GM12878 (cell line): ENCODE measurements around the gene MAMLD1. TPM values are rescaled to one million over a fixed set of nuclear protein-coding genes. Genes with fewer than 3 reads are reported as not detected.

ENCODE experiments used
- ATAC-seq: fragments of 200-7000 bp; cut with Tn5 transposase; 3 replicates; pipeline ENCODE4 v1.9.1; 2020; ENCODE audit warnings: mild to moderate bottlenecking, moderate library complexity
- BruUV-seq: library from RNA; stranded (reverse); fragments of 400-500 nt; replicated peaks from 2 replicates; lab custom pipeline; 2021; lab: Mats Ljungman, UMichigan
- CTCF ChIA-PET: fragments of 300-600 bp; sonication (Branson Sonifier 250); formaldehyde crosslinking; extraction: SDS; loops from one replicate; lab custom pipeline; 2021; ENCODE audit warnings: inconsistent platforms; lab: Yijun Ruan, JAX
- POLR2A ChIA-PET: fragments of 350-600 bp; formaldehyde crosslinking; extraction: SDS; loops from one replicate; lab custom pipeline; 2021; ENCODE audit warnings: inconsistent platforms; lab: Charles Lee
- RAD21 ChIA-PET: fragments of 300-600 bp; sonication (Branson Sonifier 250); formaldehyde crosslinking; loops from one replicate; lab custom pipeline; 2023; ENCODE audit warnings: antibody characterized with exemption; ENCODE audit not compliant: unreplicated experiment; lab: Charles Lee
- SMC1A ChIA-PET: fragments of 300-600 bp; sonication (Branson Sonifier 250); formaldehyde crosslinking; loops from one replicate; lab custom pipeline; 2023; ENCODE audit not compliant: unreplicated experiment, uncharacterized antibody; lab: Charles Lee
- DNase-seq: peaks from one replicate; pipeline ENCODE4 v3.0.0-alpha.2; 2011; ENCODE audit warnings: low read depth, low spot score
- FAIRE-seq: peaks from 3 replicates; lab custom pipeline; 2011; peaks lifted over from hg19 to GRCh38; lab: Jason Lieb, UNC
- H2AFZ ChIP-seq: 2 replicates; pipeline ENCODE4 v1.6.0; 2011; ENCODE audit warnings: low read depth, low read length, control low read depth; ENCODE audit not compliant: control insufficient read depth
- H3K27ac ChIP-seq: 2 replicates; pipeline ENCODE4 v1.5.1; 2011; ENCODE audit warnings: control low read depth; ENCODE audit not compliant: control insufficient read depth, insufficient read depth
- H3K27me3 ChIP-seq, 2 experiments: replicated peaks in 1 of 2; 2 replicates each; pipeline versions ENCODE4 v1.6.0 to v1.6.1; 2011; ENCODE audit warnings: low read length in 1 of 2; ENCODE audit not compliant: control insufficient read depth in 2 of 2, insufficient read depth in 2 of 2
- H3K36me3 ChIP-seq, 2 experiments: 2 replicates each; pipeline ENCODE4 v1.5.1; 2011; ENCODE audit warnings: low read length in 1 of 2; ENCODE audit not compliant: control insufficient read depth in 2 of 2, insufficient read depth in 2 of 2
- H3K4me1 ChIP-seq: 2 replicates; pipeline ENCODE4 v1.6.1; 2011; ENCODE audit warnings: mild to moderate bottlenecking, low read length, moderate library complexity, mixed read lengths; ENCODE audit not compliant: control insufficient read depth, insufficient read depth
- H3K4me2 ChIP-seq: 2 replicates; pipeline ENCODE4 v1.6.0; 2011; ENCODE audit warnings: control low read depth; ENCODE audit not compliant: control insufficient read depth, insufficient read depth
- H3K4me3 ChIP-seq: fragments of 200-600 bp; sonication (generic); 2 replicates; pipeline ENCODE4 v1.5.1; 2016
- H3K79me2 ChIP-seq: 2 replicates; pipeline ENCODE4 v1.6.0; 2011; ENCODE audit warnings: low read length; ENCODE audit not compliant: control insufficient read depth, insufficient read depth
- H3K9ac ChIP-seq: 2 replicates; pipeline ENCODE4 v1.8.0; 2011; ENCODE audit warnings: low read length, control low read depth, mixed read lengths; ENCODE audit not compliant: control insufficient read depth, insufficient read depth
- H3K9me3 ChIP-seq: replicated peaks from 3 replicates; pipeline ENCODE4 v1.5.1; 2011; ENCODE audit warnings: mild to moderate bottlenecking, low read length; ENCODE audit not compliant: control insufficient read depth, insufficient read depth
- H4K20me1 ChIP-seq: 2 replicates; pipeline ENCODE4 v1.6.0; 2011; ENCODE audit not compliant: control insufficient read depth, insufficient read depth
- SREBF1 ChIP-seq: IDR thresholded peaks from 2 replicates; pipeline ENCODE4 v1.6.1; 2012; ENCODE audit warnings: mild to moderate bottlenecking, low read length
- WGBS: methylation state at CpG from one replicate; pipeline ENCODE4 v1.1.6; 2016; ENCODE audit warnings: low lambda C conversion rate; ENCODE audit not compliant: insufficient replicate concordance, insufficient coverage; ENCODE audit errors: missing lambda C conversion rate; 5-methylcytosine and 5-hydroxymethylcytosine counted together
- in situ Hi-C: fragments of 300-500 bp; cut with MboI; formaldehyde crosslinking; loops from 9 replicates; pipeline ENCODE4 v1.14.3; 2018; ENCODE audit warnings: mixed read lengths
- intact Hi-C: fragments of 100-400 bp; cut with micrococcal nuclease; formaldehyde crosslinking; loops from one replicate; pipeline ENCODE4 v1.14.2; 2022; ENCODE audit not compliant: unreplicated experiment
- polyA plus RNA-seq, 11 experiments: library from polyadenylated mRNA; depleted of rRNA in 4 of 11; unstranded in 6 of 11; stranded (reverse) in 5 of 11; fragments of >200 nt; fragmentation: Nextera tagmentation in 4 of 11; fragmentation: Illumina TruSeq in 1 of 11; extraction: Ambion mirVana in 4 of 11; extraction: Trizol in 1 of 11; gene quantifications; 1 replicate in 1 of 11; 2 replicates in 10 of 11; pipeline versions ENCODE4 v1.2.1 to v1.2.3, GENCODE V29; 2011 to 2016; ENCODE audit warnings: inconsistent platforms in 2 of 11, missing spikeins in 2 of 11, low read depth in 1 of 11
- total RNA-seq, 4 experiments: library from RNA; depleted of rRNA in 3 of 4; stranded (reverse); fragments of >200 nt in 3 of 4; fragmentation: Illumina TruSeq in 1 of 4; extraction: Trizol in 1 of 4; gene quantifications; 2 replicates each; pipeline versions ENCODE4 v1.2.1 to v1.2.3, GENCODE V29; 2013 to 2021
- TF ChIP-seq, protein P1 (sequence below): fragments of 150-350 bp; IDR thresholded peaks from 2 replicates; pipeline ENCODE4 v1.6.1; 2016; ENCODE audit warnings: low read depth, low read length
- TF ChIP-seq, protein P2 (sequence below): IDR thresholded peaks from 2 replicates; pipeline ENCODE4 v1.6.1; 2011; ENCODE audit warnings: low read depth, mild to moderate bottlenecking, low read length, moderate library complexity, borderline replicate concordance; ENCODE audit errors: extremely low read depth
- TF ChIP-seq, protein P3 (sequence below): fragments of 450-650 bp; IDR thresholded peaks from 2 replicates; pipeline ENCODE4 v1.6.1; 2016; ENCODE audit warnings: mild to moderate bottlenecking, moderate library complexity, borderline replicate concordance

MAMLD1 gene
- total and polyA plus RNA-seq, 10 of the 15 experiments (the other 5 are each of a cell fraction or from before 2014, with no cell fraction given) = 0.03 to 0.05 TPM; not detected in 8

DNA sequence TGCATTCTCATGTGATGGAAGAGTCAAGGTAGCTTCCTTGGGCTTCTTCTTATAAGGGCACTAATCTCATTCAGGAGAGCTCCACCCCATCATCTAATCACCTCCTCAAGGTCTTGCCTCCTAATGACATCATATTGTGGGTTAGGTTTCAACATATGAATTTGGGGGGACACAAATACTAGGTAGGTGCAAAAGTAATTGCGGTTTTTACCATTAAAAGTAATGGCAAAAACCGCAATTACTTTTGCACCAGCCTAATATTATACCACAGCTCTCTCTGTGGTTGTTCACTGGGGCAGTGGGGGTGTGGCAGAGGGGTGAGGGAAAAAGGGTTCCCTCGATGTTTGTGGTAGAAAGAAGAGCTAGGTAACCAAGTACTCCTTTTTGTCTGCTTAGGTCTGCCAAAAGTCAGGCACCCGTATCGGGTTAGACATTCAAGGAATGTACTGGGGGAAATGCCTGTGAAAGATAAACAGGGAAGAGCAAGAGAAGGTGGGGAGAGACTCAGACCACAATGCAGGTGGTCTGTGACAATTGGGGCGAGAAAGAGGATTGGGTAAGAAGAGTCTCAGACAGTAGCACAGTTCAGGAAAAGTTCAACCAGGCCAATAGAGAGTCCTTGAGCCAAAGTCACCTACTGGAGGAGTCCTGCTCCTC lies 126.4 kb downstream of the MAMLD1 start:
- Histone ChIP-seq H3K9me3 (no peaks in the 10 kb centered on the region), H3K4me1 (no peaks in the 10 kb centered on the region), H4K20me1 (no peaks in the 10 kb centered on the region), H3K27ac (no peak overlapping the region), H3K27me3 (no peaks in the 10 kb centered on the region; a peak in 1 of 4 replicates), H2AFZ (no peak overlapping the region), H3K79me2 (no peaks in the 10 kb centered on the region), H3K9ac (no peak overlapping the region), H3K4me3 (no peak overlapping the region), H3K36me3 (no peaks in the 10 kb centered on the region), H3K4me2 (no peak overlapping the region)
- in situ Hi-C loops (loop anchor here (25.0 kb wide), 1 partner anchor 527 kb away; no protein-coding TSS in a partner anchor), intact Hi-C loops (no loop called here)
- SMC1A ChIA-PET = no interaction called here
- FAIRE-seq (no peak), ATAC-seq (no peak), DNase-seq (no peak)
- TF ChIP-seq, protein P1, sequence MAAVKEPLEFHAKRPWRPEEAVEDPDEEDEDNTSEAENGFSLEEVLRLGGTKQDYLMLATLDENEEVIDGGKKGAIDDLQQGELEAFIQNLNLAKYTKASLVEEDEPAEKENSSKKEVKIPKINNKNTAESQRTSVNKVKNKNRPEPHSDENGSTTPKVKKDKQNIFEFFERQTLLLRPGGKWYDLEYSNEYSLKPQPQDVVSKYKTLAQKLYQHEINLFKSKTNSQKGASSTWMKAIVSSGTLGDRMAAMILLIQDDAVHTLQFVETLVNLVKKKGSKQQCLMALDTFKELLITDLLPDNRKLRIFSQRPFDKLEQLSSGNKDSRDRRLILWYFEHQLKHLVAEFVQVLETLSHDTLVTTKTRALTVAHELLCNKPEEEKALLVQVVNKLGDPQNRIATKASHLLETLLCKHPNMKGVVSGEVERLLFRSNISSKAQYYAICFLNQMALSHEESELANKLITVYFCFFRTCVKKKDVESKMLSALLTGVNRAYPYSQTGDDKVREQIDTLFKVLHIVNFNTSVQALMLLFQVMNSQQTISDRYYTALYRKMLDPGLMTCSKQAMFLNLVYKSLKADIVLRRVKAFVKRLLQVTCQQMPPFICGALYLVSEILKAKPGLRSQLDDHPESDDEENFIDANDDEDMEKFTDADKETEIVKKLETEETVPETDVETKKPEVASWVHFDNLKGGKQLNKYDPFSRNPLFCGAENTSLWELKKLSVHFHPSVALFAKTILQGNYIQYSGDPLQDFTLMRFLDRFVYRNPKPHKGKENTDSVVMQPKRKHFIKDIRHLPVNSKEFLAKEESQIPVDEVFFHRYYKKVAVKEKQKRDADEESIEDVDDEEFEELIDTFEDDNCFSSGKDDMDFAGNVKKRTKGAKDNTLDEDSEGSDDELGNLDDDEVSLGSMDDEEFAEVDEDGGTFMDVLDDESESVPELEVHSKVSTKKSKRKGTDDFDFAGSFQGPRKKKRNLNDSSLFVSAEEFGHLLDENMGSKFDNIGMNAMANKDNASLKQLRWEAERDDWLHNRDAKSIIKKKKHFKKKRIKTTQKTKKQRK = no peak
- TF ChIP-seq, protein P2, sequence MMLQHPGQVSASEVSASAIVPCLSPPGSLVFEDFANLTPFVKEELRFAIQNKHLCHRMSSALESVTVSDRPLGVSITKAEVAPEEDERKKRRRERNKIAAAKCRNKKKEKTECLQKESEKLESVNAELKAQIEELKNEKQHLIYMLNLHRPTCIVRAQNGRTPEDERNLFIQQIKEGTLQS = no peak
- TF ChIP-seq, protein P3, sequence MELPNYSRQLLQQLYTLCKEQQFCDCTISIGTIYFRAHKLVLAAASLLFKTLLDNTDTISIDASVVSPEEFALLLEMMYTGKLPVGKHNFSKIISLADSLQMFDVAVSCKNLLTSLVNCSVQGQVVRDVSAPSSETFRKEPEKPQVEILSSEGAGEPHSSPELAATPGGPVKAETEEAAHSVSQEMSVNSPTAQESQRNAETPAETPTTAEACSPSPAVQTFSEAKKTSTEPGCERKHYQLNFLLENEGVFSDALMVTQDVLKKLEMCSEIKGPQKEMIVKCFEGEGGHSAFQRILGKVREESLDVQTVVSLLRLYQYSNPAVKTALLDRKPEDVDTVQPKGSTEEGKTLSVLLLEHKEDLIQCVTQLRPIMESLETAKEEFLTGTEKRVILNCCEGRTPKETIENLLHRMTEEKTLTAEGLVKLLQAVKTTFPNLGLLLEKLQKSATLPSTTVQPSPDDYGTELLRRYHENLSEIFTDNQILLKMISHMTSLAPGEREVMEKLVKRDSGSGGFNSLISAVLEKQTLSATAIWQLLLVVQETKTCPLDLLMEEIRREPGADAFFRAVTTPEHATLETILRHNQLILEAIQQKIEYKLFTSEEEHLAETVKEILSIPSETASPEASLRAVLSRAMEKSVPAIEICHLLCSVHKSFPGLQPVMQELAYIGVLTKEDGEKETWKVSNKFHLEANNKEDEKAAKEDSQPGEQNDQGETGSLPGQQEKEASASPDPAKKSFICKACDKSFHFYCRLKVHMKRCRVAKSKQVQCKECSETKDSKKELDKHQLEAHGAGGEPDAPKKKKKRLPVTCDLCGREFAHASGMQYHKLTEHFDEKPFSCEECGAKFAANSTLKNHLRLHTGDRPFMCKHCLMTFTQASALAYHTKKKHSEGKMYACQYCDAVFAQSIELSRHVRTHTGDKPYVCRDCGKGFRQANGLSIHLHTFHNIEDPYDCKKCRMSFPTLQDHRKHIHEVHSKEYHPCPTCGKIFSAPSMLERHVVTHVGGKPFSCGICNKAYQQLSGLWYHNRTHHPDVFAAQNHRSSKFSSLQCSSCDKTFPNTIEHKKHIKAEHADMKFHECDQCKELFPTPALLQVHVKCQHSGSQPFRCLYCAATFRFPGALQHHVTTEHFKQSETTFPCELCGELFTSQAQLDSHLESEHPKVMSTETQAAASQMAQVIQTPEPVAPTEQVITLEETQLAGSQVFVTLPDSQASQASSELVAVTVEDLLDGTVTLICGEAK = peak; percentile 41; the same call in 1 of the 2 replicates
- no peak for TF ChIP-seq SREBF1
- RAD21 ChIA-PET = no interaction called here
- CTCF ChIA-PET = interaction anchor here (0.6 to 1.2 kb wide), 2 partner anchors 23 to 45 kb away, joined by 3 read pairs; no protein-coding TSS in a partner anchor
- POLR2A ChIA-PET = no interaction called here
- 37% methylated on average over 6 of the region's 6 CpGs for WGBS
- no TSS peak for BruUV-seq
